K562 (cell line): ENCODE data around the gene FAM111B. TPM values are rescaled to one million over a fixed set of nuclear protein-coding genes. Genes with fewer than 3 reads are reported as not detected.

Source experiments
- BRF1 ChIP-seq: IDR thresholded peaks from 3 replicates; pipeline ENCODE4 v1.6.1; 2011; ENCODE audit warnings: borderline replicate concordance, mild to moderate bottlenecking; ENCODE audit not compliant: insufficient read length; ENCODE audit errors: extremely low read depth
- CBX1 ChIP-seq: sonication (generic); IDR thresholded peaks from 2 replicates; pipeline ENCODE4 v1.6.1; 2016; ENCODE audit warnings: antibody characterized with exemption, low read depth, mild to moderate bottlenecking
- EWSR1 ChIP-seq: fragments of 450-650 bp; IDR thresholded peaks from 2 replicates; pipeline ENCODE4 v1.6.1; 2018; ENCODE audit warnings: borderline replicate concordance, mild to moderate bottlenecking, low read depth, moderate library complexity; ENCODE audit not compliant: partially characterized antibody
- FOXA3 ChIP-seq, 2 experiments: fragments of 450-650 bp in 1 of 2; sonication (generic) in 1 of 2; formaldehyde crosslinking; IDR thresholded peaks in 1 of 2; conservative IDR thresholded peaks in 1 of 2; 2 replicates each; pipeline versions ENCODE4 v1.4.0 to v1.8.0; 2020 to 2022; ENCODE audit warnings: mild to moderate bottlenecking in 2 of 2, missing genetic modification reagents in 1 of 2
- GTF2F1 ChIP-seq: IDR thresholded peaks from 2 replicates; pipeline ENCODE4 v1.6.1; 2011; ENCODE audit warnings: low read depth, low read length, improper control_type of control experiment
- HCFC1 ChIP-seq: IDR thresholded peaks from 2 replicates; pipeline ENCODE4 v1.6.1; 2012; ENCODE audit warnings: low read depth, low read length, improper control_type of control experiment
- HIVEP1 ChIP-seq: fragments of 250-450 bp; sonication (Bioruptor Pico); IDR thresholded peaks from 2 replicates; pipeline ENCODE4 v1.4.0; 2020; ENCODE audit warnings: mild to moderate bottlenecking
- KLF6 ChIP-seq: fragments of 250-450 bp; sonication (Bioruptor Pico); IDR thresholded peaks from 2 replicates; pipeline ENCODE4 v1.4.0; 2020; ENCODE audit warnings: mild to moderate bottlenecking, moderate library complexity, borderline replicate concordance
- L3MBTL2 ChIP-seq: fragments of 450-650 bp; IDR thresholded peaks from 2 replicates; pipeline ENCODE4 v1.6.1; 2016; ENCODE audit warnings: mild to moderate bottlenecking, moderate library complexity
- NRF1 ChIP-seq, 2 experiments: fragments of 450-650 bp; IDR thresholded peaks in 1 of 2; conservative IDR thresholded peaks in 1 of 2; 2 replicates each; pipeline ENCODE4 v1.6.1; 2014; ENCODE audit warnings: mild to moderate bottlenecking in 2 of 2
- RAD21 ChIP-seq, 2 experiments: fragments of 250-450 bp in 1 of 2; fragments of 450-650 bp in 1 of 2; sonication (Bioruptor Pico) in 1 of 2; formaldehyde crosslinking in 1 of 2; IDR thresholded peaks in 1 of 2; conservative IDR thresholded peaks in 1 of 2; 2 replicates each; pipeline versions ENCODE4 v1.4.0 to v1.8.0; 2020 to 2022; ENCODE audit warnings: mild to moderate bottlenecking in 2 of 2, moderate library complexity in 1 of 2
- RBBP5 ChIP-seq: fragments of 200-600 bp; sonication (generic); IDR thresholded peaks from 2 replicates; pipeline ENCODE4 v1.6.1; 2012; ENCODE audit warnings: borderline replicate concordance, mild to moderate bottlenecking, low read length, control low read depth, inconsistent platforms; ENCODE audit not compliant: insufficient read depth, poor library complexity, severe bottlenecking
- RBM14 ChIP-seq: fragments of 200-400 bp; formaldehyde crosslinking; IDR thresholded peaks from 2 replicates; pipeline ENCODE4 v1.6.1; 2018; ENCODE audit warnings: low read depth, mild to moderate bottlenecking, low read length, moderate library complexity, borderline replicate concordance; ENCODE audit not compliant: insufficient read depth
- RBM25 ChIP-seq: fragments of 200-400 bp; formaldehyde crosslinking; IDR thresholded peaks from 2 replicates; pipeline ENCODE4 v1.6.1; 2018; ENCODE audit warnings: low read length, low read depth, moderate library complexity; ENCODE audit not compliant: severe bottlenecking
- RUNX1 ChIP-seq: sonication (generic); IDR thresholded peaks from 2 replicates; pipeline ENCODE4 v1.6.1; 2016; ENCODE audit warnings: antibody characterized with exemption, low read depth
- SAFB2 ChIP-seq: fragments of 200-400 bp; formaldehyde crosslinking; IDR thresholded peaks from 2 replicates; pipeline ENCODE4 v1.6.1; 2018; ENCODE audit warnings: borderline replicate concordance, low read length, low read depth, moderate library complexity; ENCODE audit not compliant: severe bottlenecking
- SMARCA5 ChIP-seq: fragments of 450-650 bp; IDR thresholded peaks from 2 replicates; pipeline ENCODE4 v1.6.1; 2016
- SREBF1 ChIP-seq: fragments of 150-350 bp; IDR thresholded peaks from 2 replicates; pipeline ENCODE4 v1.6.1; 2014; ENCODE audit warnings: antibody characterized with exemption, low read depth, low read length, borderline replicate concordance
- SRSF1 ChIP-seq: fragments of 200-400 bp; formaldehyde crosslinking; IDR thresholded peaks from 2 replicates; pipeline ENCODE4 v1.6.1; 2017; ENCODE audit warnings: mild to moderate bottlenecking, low read depth, low read length, moderate library complexity
- STAT5A ChIP-seq: IDR thresholded peaks from 2 replicates; pipeline ENCODE4 v1.6.1; 2012; ENCODE audit warnings: low read length, inconsistent platforms, borderline replicate concordance
- TRIM28 ChIP-seq: fragments of 450-650 bp; IDR thresholded peaks from 2 replicates; pipeline ENCODE4 v1.6.1; 2017
- ZNF134 ChIP-seq: fragments of 250-450 bp; sonication (Bioruptor Pico); conservative IDR thresholded peaks from 2 replicates; pipeline ENCODE4 v1.4.0; 2020
- ZNF24 ChIP-seq: fragments of 450-650 bp; IDR thresholded peaks from 2 replicates; pipeline ENCODE4 v1.6.1; 2016
- ZNF398 ChIP-seq: fragments of 250-450 bp; sonication (Bioruptor Pico); IDR thresholded peaks from 2 replicates; pipeline ENCODE4 v1.8.0; 2021; ENCODE audit warnings: moderate library complexity, mild to moderate bottlenecking, inconsistent platforms
- ZNF507 ChIP-seq: conservative IDR thresholded peaks from 2 replicates; pipeline ENCODE4 v1.6.1; 2017; ENCODE audit warnings: missing genetic modification characterization, missing compliant biosample characterization
- ZNF717 ChIP-seq: fragments of 250-450 bp; sonication (Bioruptor Pico); IDR thresholded peaks from 2 replicates; pipeline ENCODE4 v1.5.0; 2021
- polyA plus RNA-seq, 8 experiments: library from polyadenylated mRNA; depleted of rRNA in 4 of 8; stranded (reverse) in 5 of 8; unstranded in 3 of 8; fragments of >200 nt; fragmentation: Nextera tagmentation in 2 of 8; fragmentation: Illumina TruSeq in 1 of 8; extraction: Ambion mirVana in 2 of 8; extraction: Trizol in 1 of 8; gene quantifications; 2 replicates each; pipeline versions ENCODE4 v1.2.1 to v1.2.3, GENCODE V29; 2011 to 2014; ENCODE audit warnings: inconsistent platforms in 1 of 8, missing spikeins in 1 of 8
- total RNA-seq, 7 experiments: library from RNA; depleted of rRNA in 6 of 7; stranded (reverse); fragments of >200 nt in 6 of 7; fragmentation: Illumina TruSeq in 2 of 7; extraction: Trizol in 2 of 7; gene quantifications; 2 replicates each; pipeline versions ENCODE4 v1.2.1 to v1.2.3, GENCODE V29; 2011 to 2021; ENCODE audit warnings: low replicate concordance in 1 of 7
- TF ChIP-seq, protein P1 (sequence below): sonication (generic); formaldehyde crosslinking; IDR thresholded peaks from 2 replicates; pipeline ENCODE4 v1.8.1; 2022; ENCODE audit warnings: missing genetic modification reagents

Gene FAM111B
- total and polyA plus RNA-seq, 9 of the 15 experiments (the other 6 are each of a cell fraction or from before 2014, with no cell fraction given) = 0.01 to 0.33 (median 0.06) TPM; not detected in 5

DNA sequence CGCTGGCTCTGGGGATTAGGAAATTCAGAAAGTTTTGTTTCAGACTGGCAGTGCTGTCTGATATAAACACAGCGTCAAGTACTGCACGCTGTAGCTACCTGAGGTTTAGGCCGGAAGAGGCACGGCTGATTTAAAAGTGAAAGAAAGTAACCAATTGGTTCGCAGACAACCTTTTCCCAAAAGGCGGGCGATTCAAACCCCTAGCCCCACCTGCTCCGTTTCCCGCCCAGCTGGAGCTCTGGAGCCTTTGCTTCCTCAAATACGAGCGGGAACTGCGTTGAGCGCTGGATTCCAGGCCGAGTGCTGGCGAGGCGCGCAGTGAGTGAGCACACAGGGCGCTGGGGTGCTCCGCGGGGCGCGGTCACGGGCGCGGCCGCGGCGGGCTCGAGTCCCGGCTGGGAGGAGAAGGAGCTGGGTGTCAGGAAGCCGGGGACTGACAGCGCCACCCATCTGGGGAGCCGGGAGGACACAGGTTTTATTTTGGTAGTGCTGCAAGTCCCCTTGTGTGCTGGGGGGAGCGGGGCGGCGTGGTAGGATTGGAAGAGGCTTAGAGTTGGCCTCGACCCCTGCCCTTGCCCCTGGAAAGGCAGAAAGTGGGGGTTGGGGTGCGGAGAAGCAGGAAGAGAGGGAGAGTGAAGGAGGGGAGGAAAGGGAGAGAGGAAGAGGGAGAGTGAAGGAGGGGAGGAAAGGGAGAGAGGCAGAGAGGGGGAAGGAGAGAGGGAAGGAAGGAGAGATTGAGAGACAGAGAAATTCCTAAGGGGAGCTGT lies 37.7 kb downstream of the FAM111B start (continued):
- TF ChIP-seq ZNF134 (0 out of 2 replicates have a peak, but pooled peaks have one; percentile 22), STAT5A (no peak), KLF6 (CRISPR knock-in tag) (peak; percentile 75; the same call in 1 of the 2 replicates), RBBP5 (peak; percentile 50), NRF1 (conservative IDR thresholded peaks at IDR 0.05 in 1 of 2, IDR thresholded peaks at IDR 0.05 in 1 of 2) (peak; percentile 36 to 55; a peak in 3 of 4 replicates), SAFB2 (no peak), FOXA3 (CRISPR knock-in tag; conservative IDR thresholded peaks at IDR 0.05 in 1 of 2, IDR thresholded peaks at IDR 0.05 in 1 of 2) (peak in 1 of 2 experiments; percentile 92; a peak in 2 of 4 replicates), SRSF1 (no peak), L3MBTL2 (peak; percentile 100), ZNF24 (peak; percentile 60; the same call in 1 of the 2 replicates), SMARCA5 (no peak), ZNF717 (no peak), ZNF507 (tag) (no peak), RUNX1 (no peak), SREBF1 (no peak), RAD21 (CRISPR knock-in tag; conservative IDR thresholded peaks at IDR 0.05 in 1 of 2, IDR thresholded peaks at IDR 0.05 in 1 of 2) (no peak), TRIM28 (no peak), ZNF398 (CRISPR knock-in tag) (no peak), CBX1 (peak; percentile 88; the same call in 1 of the 2 replicates), RBM25 (no peak), HIVEP1 (CRISPR knock-in tag) (no peak), EWSR1 (no peak), HCFC1 (peak; percentile 30; the same call in 1 of the 2 replicates), RBM14 (no peak), GTF2F1 (0 out of 2 replicates have a peak, but pooled peaks have one; percentile 66), BRF1 (no peak)
- TF ChIP-seq, protein P1, sequence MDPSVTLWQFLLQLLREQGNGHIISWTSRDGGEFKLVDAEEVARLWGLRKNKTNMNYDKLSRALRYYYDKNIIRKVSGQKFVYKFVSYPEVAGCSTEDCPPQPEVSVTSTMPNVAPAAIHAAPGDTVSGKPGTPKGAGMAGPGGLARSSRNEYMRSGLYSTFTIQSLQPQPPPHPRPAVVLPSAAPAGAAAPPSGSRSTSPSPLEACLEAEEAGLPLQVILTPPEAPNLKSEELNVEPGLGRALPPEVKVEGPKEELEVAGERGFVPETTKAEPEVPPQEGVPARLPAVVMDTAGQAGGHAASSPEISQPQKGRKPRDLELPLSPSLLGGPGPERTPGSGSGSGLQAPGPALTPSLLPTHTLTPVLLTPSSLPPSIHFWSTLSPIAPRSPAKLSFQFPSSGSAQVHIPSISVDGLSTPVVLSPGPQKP (CRISPR knock-in tag) = no peak
